ENCODE data around the gene FRY.

GRCh38 chr13:32175943-32176342 lies 144.4 kb downstream of the FRY start:
- TF ChIP-seq CTCF (IDR thresholded peaks at IDR 0.05 in 8 of 11, conservative IDR thresholded peaks at IDR 0.05 in 3 of 11) = no peak
- TF ChIP-seq POLR2A (IDR thresholded peaks at IDR 0.05) = no peak
